ENCODE data around the gene NAV2. TPM values are rescaled to one million over a fixed set of nuclear protein-coding genes. Genes with fewer than 3 reads are reported as not detected.

NAV2 gene
- polyA plus RNA-seq, 1 donor from 2014 or later: 3.0 TPM

GRCh38 chr11:19918302-19919049 lies 205.8 kb downstream of the NAV2 start:
- no peaks in the 10 kb centered on the region for H3K36me3 ChIP-seq (ENCODE audit: insufficient read depth, low read length)
- peaks cover 3% of the 10 kb centered on the region for H3F3A ChIP-seq (ENCODE audit: insufficient read depth, low read length, poor library complexity, severe bottlenecking)
- no peak overlapping the region for H3K27ac ChIP-seq (ENCODE audit: low read length)
- no peak overlapping the region for H3K9ac ChIP-seq (ENCODE audit: low read length)
- no peaks in the 10 kb centered on the region for H3K9me3 ChIP-seq (ENCODE audit: low read length)
- H3K9me2 ChIP-seq (ENCODE audit: insufficient read depth, low read length): no peaks in the 10 kb centered on the region
- H3K4me2 ChIP-seq (ENCODE audit: low read length): no peak overlapping the region
- H3K4me3 ChIP-seq (ENCODE audit: low read length): no peak overlapping the region
- H3K27me3 ChIP-seq (ENCODE audit: insufficient read depth, low read depth, low read length): peaks cover 3% of the 10 kb centered on the region
- no peaks in the 10 kb centered on the region for H3K79me2 ChIP-seq (replicated peaks; ENCODE audit: insufficient read depth, low read length)
- no peak overlapping the region for H2AFZ ChIP-seq (ENCODE audit: low read depth, low read length)
- no peaks in the 10 kb centered on the region for H4K20me1 ChIP-seq (ENCODE audit: insufficient read depth)
- TF ChIP-seq EZH2 (IDR thresholded peaks at IDR 0.05; ENCODE audit: borderline replicate concordance, insufficient read depth, low read length, poor library complexity, severe bottlenecking) (no peak), CTCF (IDR thresholded peaks at IDR 0.05; ENCODE audit: poor library complexity, severe bottlenecking) (no peak), TAF1 (IDR thresholded peaks at IDR 0.05; ENCODE audit: low read depth) (no peak), REST (IDR thresholded peaks at IDR 0.05; ENCODE audit: borderline replicate concordance) (no peak), EP300 (conservative IDR thresholded peaks at IDR 0.05; ENCODE audit: poor library complexity, severe bottlenecking) (no peak), POLR2AphosphoS5 (IDR thresholded peaks at IDR 0.05) (no peak), MXI1 (conservative IDR thresholded peaks at IDR 0.05; ENCODE audit: poor library complexity, severe bottlenecking) (no peak), RAD21 (conservative IDR thresholded peaks at IDR 0.05) (no peak), SMC3 (conservative IDR thresholded peaks at IDR 0.05; ENCODE audit: poor library complexity) (no peak)

GRCh38 chr11:19919050-19919561 lies 206.5 kb downstream of the NAV2 start:
- H3K79me2 ChIP-seq (replicated peaks; ENCODE audit: insufficient read depth, low read length): no peaks in the 10 kb centered on the region
- no peak overlapping the region for H2AFZ ChIP-seq (ENCODE audit: low read depth, low read length)
- peaks cover 5% of the 10 kb centered on the region for H3K27me3 ChIP-seq (ENCODE audit: insufficient read depth, low read depth, low read length)
- no peak for TF ChIP-seq POLR2AphosphoS5 (IDR thresholded peaks at IDR 0.05)
- no peak for TF ChIP-seq MXI1 (conservative IDR thresholded peaks at IDR 0.05; ENCODE audit: poor library complexity, severe bottlenecking)
- no peak for TF ChIP-seq CTCF (IDR thresholded peaks at IDR 0.05; ENCODE audit: poor library complexity, severe bottlenecking)
- TF ChIP-seq EP300 (conservative IDR thresholded peaks at IDR 0.05; ENCODE audit: poor library complexity, severe bottlenecking): no peak
- no peak for TF ChIP-seq EZH2 (IDR thresholded peaks at IDR 0.05; ENCODE audit: borderline replicate concordance, insufficient read depth, low read length, poor library complexity, severe bottlenecking)
- TF ChIP-seq TAF1 (IDR thresholded peaks at IDR 0.05; ENCODE audit: low read depth): no peak
- no peak for TF ChIP-seq RAD21 (conservative IDR thresholded peaks at IDR 0.05)
- TF ChIP-seq SMC3 (conservative IDR thresholded peaks at IDR 0.05; ENCODE audit: poor library complexity): no peak
- TF ChIP-seq REST (IDR thresholded peaks at IDR 0.05; ENCODE audit: borderline replicate concordance): no peak
- H3K27ac ChIP-seq (ENCODE audit: low read length): no peak overlapping the region
- H3K4me3 ChIP-seq (ENCODE audit: low read length): no peak overlapping the region
- H3K9me3 ChIP-seq (ENCODE audit: low read length): no peaks in the 10 kb centered on the region
- H3K4me2 ChIP-seq (ENCODE audit: low read length): no peak overlapping the region
- H4K20me1 ChIP-seq (ENCODE audit: insufficient read depth): no peaks in the 10 kb centered on the region
- H3F3A ChIP-seq (ENCODE audit: insufficient read depth, low read length, poor library complexity, severe bottlenecking): peaks cover 3% of the 10 kb centered on the region
- no peaks in the 10 kb centered on the region for H3K36me3 ChIP-seq (ENCODE audit: insufficient read depth, low read length)
- H3K9me2 ChIP-seq (ENCODE audit: insufficient read depth, low read length): no peaks in the 10 kb centered on the region
- H3K9ac ChIP-seq (ENCODE audit: low read length): no peak overlapping the region

Measured in neural cell (in vitro differentiated cells).